Activated CD4-positive, alpha-beta memory T cell treated with anti-CD3 and anti-CD28 coated beads for 36 hours (primary cell): ENCODE data around the gene LIMS2. TPM values are rescaled to one million over a fixed set of nuclear protein-coding genes. Genes with fewer than 3 reads are reported as not detected.

Experiments used
- CTCF ChIA-PET: fragments of 350-600 bp; sonication (Branson Sonifier 250); formaldehyde crosslinking; loops from one replicate; lab custom pipeline; 2021; ENCODE audit warnings: antibody characterized with exemption, inconsistent platforms; lab: Charles Lee
- POLR2A ChIA-PET: fragments of 350-600 bp; sonication (Branson Sonifier 250); formaldehyde crosslinking; loops from one replicate; lab custom pipeline; 2021; ENCODE audit warnings: antibody characterized with exemption; lab: Charles Lee
- DNase-seq: peaks from one replicate; pipeline ENCODE4 v3.0.0-alpha.2; 2020
- H3K27ac Mint-ChIP-seq: one replicate; pipeline ENCODE4 v1.8.0; 2021; ENCODE audit warnings: mixed read lengths
- H3K27me3 Mint-ChIP-seq: one replicate; pipeline ENCODE4 v1.8.0; 2021; ENCODE audit warnings: mixed read lengths
- H3K36me3 Mint-ChIP-seq: one replicate; pipeline ENCODE4 v1.8.0; 2021; ENCODE audit warnings: mixed read lengths
- H3K4me1 Mint-ChIP-seq: one replicate; pipeline ENCODE4 v1.8.0; 2021; ENCODE audit warnings: low read depth, mixed read lengths
- H3K4me3 Mint-ChIP-seq: one replicate; pipeline ENCODE4 v1.8.0; 2021; ENCODE audit warnings: mild to moderate bottlenecking, mixed read lengths
- H3K9me3 Mint-ChIP-seq: one replicate; pipeline ENCODE4 v1.8.0; 2021; ENCODE audit warnings: mixed read lengths
- intact Hi-C: fragments of 100-400 bp; cut with micrococcal nuclease; formaldehyde crosslinking; loops from one replicate; pipeline ENCODE4 v1.15.1; 2023
- total RNA-seq, 2 experiments: library from RNA; stranded (reverse); gene quantifications; one replicate each; pipeline ENCODE4 v1.2.3, GENCODE V29; 2021

LIMS2 gene
- total RNA-seq, 2 experiments from 2014 or later = 12.3 to 13.1 TPM

DNA sequence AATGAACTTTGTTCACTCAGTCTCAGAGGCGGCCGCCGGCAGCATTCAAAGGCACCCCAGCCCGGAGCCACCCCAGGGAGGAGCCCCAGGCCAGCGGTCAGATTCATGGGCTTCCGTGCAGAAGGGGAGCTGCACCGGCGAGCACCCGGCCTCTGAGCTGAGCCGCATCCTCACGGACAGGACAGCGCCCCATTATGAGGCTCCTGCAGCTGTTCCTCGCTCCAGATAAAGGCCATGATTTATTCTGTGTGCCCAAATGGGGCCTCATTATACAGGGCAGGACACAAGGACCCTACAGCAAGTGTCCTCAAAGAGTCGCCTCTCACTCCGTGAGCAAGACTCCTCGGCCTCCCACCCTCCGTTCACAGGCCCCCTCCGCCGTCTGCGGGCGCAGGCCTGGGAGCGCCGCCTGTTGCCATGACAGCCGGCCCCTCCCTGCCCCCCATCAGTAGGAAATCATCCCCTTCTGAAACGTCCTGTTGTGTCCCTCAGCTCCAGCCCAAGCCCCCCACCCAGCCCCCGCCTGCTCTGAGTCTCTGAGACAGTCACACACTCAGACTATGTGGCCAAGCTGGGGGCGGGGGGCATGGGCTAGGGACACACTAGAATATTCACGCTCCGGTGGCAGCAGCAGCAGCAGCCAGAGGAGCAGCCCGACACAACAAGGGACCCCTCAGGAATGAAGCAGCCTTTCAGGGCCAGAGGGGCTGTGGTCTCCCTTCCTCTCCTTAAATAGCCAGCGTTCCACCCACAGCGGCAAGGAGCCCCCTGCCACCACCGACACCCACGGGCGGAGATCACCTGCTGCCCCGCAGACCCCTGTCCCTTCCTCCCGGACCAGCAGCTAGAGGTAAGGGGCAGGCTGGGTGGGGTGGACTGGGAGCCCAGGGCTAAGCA is 29.7 kb downstream of the LIMS2 start, which contains the start of gene GPR17:
Gene GPR17 (plus strand): TSS at position 759 of the 897 bp plus-strand sequence. CDS start 4,583 bp downstream, outside the sequence.
- POLR2A ChIA-PET = no interaction called here
- no peak for DNase-seq
- Mint-ChIP-seq H3K27ac (no peak within 1 kb of the TSS), H3K9me3 (no peaks in the 10 kb centered on the region), H3K4me1 (peaks cover 11% of the 10 kb centered on the region), H3K4me3 (no peak within 1 kb of the TSS), H3K36me3 (no peaks in the 10 kb centered on the region), H3K27me3 (no peaks in the 10 kb centered on the region)
- intact Hi-C loops = loop anchor here (10.0 kb wide), 1 partner anchor 321 kb away; no protein-coding TSS in a partner anchor
- CTCF ChIA-PET = interaction anchor here (1.4 to 2.9 kb wide), 2 partner anchors 31 to 54 kb away, joined by 3 to 9 read pairs; no protein-coding TSS in a partner anchor

DNA sequence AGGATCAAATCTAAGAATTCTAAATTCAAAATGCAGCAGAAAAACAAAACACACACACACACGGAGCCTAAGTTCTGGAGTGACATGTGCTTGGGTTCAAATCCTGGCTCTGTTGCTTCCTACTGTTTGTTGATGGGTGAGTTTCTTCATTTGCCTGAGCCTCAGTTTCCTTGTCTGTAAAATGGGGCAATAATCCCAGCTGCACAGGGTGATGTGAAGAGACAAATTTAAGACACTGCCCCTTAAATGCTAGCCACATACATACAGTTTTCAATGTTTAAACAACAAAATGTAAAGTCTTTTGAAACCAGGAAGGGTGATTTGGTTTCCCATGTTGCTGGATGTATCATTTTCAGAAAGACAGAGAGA is 30.3 kb downstream of the LIMS2 start:
- CTCF ChIA-PET = interaction anchor here (2.9 kb wide), 1 partner anchor 54 kb away, joined by 9 read pairs; no protein-coding TSS in a partner anchor
- POLR2A ChIA-PET = no interaction called here
- Mint-ChIP-seq H3K9me3 (no peaks in the 10 kb centered on the region), H3K4me3 (no peak overlapping the region), H3K27me3 (no peaks in the 10 kb centered on the region), H3K4me1 (peaks cover 17% of the 10 kb centered on the region), H3K36me3 (no peaks in the 10 kb centered on the region), H3K27ac (no peak overlapping the region)
- DNase-seq = no peak
- intact Hi-C loops = loop anchor here (10.0 kb wide), 1 partner anchor 320 kb away; no protein-coding TSS in a partner anchor

DNA sequence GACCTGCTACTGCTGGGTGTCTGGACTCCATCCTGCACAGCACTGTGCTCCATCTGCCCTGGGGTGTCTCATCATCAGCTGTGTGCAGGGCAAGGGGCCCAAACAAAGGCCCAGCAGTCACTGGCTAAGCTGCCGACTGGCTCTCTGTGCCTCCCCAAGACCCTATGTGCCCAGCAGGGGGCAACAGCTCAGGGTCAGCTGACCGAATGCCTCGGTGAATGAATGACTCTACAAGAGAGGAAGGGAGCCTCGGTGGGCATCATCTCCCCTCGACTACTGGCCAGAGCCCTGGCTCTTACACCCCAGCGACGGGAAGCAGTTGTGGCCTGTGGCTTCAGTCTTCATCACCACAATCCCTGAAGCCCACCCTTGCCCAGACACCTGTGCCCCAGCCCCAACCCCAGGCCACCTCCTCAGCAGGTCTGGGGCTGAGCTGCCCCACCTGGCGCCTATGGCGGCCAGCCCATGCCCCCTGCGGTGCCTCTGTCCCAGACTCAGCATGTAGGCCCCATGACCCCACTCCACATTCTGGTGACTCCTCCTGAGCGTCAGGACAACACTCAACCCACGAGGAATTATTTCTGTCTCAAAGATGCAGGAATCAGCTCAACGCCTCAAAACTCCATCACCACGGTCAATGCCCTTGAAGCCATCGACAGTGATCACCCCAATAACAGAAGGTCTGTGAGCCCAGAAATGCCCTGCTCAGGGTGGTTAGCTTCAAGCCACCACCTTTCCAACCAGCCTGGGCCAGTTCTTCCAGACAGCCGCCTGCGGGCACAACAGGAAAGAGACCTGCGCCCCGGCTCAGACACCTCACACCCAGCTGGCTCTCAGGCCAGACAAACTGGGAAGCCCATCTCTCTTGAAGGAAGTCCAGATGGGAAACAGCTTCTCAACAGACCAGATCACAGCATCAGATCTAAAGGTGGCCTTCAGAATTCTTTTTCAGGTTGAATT is 31.0 kb downstream of the LIMS2 start:
- intact Hi-C loops = loop anchor here (10.0 kb wide), 1 partner anchor 320 kb away; no protein-coding TSS in a partner anchor
- DNase-seq = no peak
- Mint-ChIP-seq H3K27ac (no peak overlapping the region), H3K36me3 (no peaks in the 10 kb centered on the region), H3K4me3 (no peak overlapping the region), H3K27me3 (no peaks in the 10 kb centered on the region), H3K4me1 (peaks cover 19% of the 10 kb centered on the region), H3K9me3 (no peaks in the 10 kb centered on the region)
- ChIA-PET POLR2A (no interaction called here), CTCF (interaction anchor here (2.9 kb wide), 1 partner anchor 53 kb away, joined by 9 read pairs; no protein-coding TSS in a partner anchor)

DNA sequence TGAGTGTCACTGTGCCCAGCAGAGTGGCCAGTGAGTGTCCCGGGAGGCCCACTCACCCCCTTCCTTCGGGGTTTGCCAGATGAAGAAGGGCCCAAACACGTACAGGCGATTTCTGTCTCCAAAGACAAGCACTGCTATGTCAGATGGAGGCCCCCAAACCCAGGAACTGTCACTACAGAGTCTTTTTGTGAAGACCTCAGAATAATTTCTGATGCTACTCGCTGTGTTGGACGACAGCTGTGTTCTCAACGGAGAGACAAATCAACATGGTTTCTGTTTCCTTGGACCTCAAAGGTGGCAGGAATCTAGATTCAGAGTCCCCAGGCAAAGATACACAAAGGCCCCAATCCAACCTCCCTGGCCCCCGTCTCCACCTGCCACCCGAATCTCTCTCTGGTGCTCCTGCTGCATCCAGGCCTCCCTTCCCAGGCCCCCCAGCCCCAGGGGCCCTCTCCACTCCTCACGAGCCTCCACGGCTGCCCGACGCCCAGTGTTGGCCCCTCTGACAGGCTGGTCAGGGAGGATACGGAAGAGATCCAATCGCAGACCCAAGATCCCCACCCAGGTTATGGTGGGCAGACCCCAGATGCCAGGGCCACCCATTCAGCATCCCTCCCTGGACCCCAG is 31.8 kb downstream of the LIMS2 start:
- ChIA-PET POLR2A (no interaction called here), CTCF (interaction anchor here (2.9 kb wide), 1 partner anchor 52 kb away, joined by 9 read pairs; no protein-coding TSS in a partner anchor)
- Mint-ChIP-seq H3K27me3 (no peaks in the 10 kb centered on the region), H3K27ac (no peak overlapping the region), H3K36me3 (no peaks in the 10 kb centered on the region), H3K9me3 (no peaks in the 10 kb centered on the region), H3K4me1 (peaks cover 24% of the 10 kb centered on the region), H3K4me3 (no peak overlapping the region)
- intact Hi-C loops = loop anchor here (10.0 kb wide), 1 partner anchor 319 kb away; no protein-coding TSS in a partner anchor
- no peak for DNase-seq

DNA sequence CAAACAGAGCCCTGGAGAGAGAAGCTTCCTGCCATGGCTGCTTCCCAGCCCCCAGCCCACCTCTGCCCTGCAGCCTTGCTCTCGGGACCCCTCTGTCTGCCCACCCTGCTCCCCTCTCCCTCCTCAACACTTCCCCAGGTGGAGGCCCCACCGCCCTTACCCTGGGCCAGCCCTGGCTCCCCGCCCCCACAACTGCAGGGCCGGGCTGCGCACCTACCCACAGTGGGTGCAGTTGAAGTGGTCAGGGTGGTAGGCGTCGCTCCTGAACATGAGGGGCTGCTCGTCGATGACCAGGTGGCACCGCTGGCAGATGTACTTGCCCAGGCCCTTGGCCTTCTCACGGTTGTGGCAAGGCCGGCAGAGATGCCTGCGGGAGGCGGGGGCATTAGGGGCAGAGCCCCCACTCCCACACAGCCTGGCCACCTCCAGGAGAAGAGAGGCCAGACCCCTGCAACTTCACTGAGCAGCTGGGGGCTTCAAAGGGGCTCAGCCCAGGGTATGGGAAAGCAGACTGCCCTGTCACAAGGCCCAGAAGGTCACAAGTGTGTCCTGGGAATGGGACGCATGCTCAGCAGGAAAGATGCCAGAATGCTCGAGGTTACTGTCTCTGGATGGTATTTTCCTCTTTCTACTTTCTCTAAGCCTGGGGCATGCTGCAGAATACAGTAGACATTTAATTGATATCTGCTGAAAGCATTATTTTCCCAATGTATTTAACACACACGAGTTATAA is 32.5 kb downstream of the LIMS2 start:
- no peak overlapping the region for H3K4me3 Mint-ChIP-seq
- ChIA-PET POLR2A (interaction anchor here (1.7 kb wide), 1 partner anchor 59 kb away, joined by 7 read pairs; the partner anchor contains the start of gene SFT2D3), CTCF (interaction anchor here (2.9 kb wide), 1 partner anchor 51 kb away, joined by 9 read pairs; no protein-coding TSS in a partner anchor)
- H3K36me3 Mint-ChIP-seq = no peaks in the 10 kb centered on the region
- peaks cover 30% of the 10 kb centered on the region for H3K4me1 Mint-ChIP-seq
- H3K27me3 Mint-ChIP-seq = no peaks in the 10 kb centered on the region
- no peak overlapping the region for H3K27ac Mint-ChIP-seq
- no peak for DNase-seq
- intact Hi-C loops = loop anchor here (10.0 kb wide), 1 partner anchor 318 kb away; no protein-coding TSS in a partner anchor
- H3K9me3 Mint-ChIP-seq = no peaks in the 10 kb centered on the region

DNA sequence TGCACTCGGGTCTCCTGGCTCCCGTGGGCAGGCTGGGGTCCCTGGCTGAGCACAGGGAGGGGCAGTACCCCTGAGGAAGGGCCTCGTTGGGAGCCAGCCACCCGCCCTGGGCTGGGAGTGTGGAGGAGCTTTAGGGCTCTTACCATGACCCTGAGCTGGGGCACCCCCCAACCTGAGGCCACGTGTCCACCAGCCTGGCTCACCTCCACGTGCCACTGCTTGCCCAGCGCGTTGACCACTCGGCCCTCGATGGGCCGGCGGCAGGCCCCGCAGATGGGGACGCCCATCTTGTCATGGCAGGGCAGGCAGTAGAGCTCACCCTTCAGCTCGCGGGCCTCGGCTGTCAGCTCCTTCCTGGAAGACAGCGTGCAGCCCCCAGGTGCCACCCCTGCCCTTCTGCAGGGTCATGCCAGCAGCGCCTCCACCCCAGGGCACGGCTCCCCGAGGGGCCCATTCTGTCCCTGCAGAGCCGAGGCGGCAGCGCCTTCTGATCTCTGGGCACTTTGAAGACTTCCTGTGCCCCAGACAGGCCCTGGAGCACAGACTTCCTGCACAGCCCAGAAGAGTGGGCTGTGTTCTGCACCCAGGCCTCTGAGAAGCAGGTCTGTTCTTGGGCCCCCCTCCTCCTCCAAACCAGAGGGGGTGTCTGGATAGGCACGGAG is 33.4 kb downstream of the LIMS2 start:
- Mint-ChIP-seq H3K4me3 (peak overlapping the region; percentile 64), H3K36me3 (no peaks in the 10 kb centered on the region), H3K4me1 (peaks cover 37% of the 10 kb centered on the region), H3K27ac (peak overlapping the region; percentile 70), H3K9me3 (no peaks in the 10 kb centered on the region), H3K27me3 (no peaks in the 10 kb centered on the region)
- POLR2A ChIA-PET = interaction anchor here (1.7 kb wide), 1 partner anchor 60 kb away, joined by 7 read pairs; the partner anchor contains the start of gene SFT2D3
- CTCF ChIA-PET = interaction anchor here (1.0 to 3.7 kb wide), 4 partner anchors 10 to 54 kb away, joined by 3 to 28 read pairs (median 4); no protein-coding TSS in a partner anchor
- intact Hi-C loops = loop anchor here (2.0 to 10.0 kb wide), 2 partner anchors 51 to 317 kb away; no protein-coding TSS in a partner anchor
- peak; percentile 55 for DNase-seq

DNA sequence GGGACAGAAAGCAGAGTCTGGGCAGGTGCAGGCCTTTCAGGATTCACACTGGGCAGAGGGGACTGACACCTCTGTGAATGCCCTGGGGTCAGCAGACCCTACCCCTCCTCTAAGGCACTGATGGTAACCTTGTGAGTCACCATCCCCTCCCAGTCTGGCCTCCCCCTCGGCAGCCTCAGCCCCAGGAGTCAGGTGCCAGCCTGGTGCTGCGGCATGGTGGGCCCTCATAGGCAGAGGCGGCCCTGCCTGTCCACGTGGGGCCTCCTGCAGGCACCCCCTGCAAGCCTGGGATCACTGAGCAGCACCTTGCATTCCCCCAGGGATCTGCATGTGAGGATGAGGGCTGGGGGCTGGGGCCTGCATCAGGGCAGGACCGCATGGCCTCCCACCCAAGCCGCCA is 34.2 kb downstream of the LIMS2 start:
- ChIA-PET CTCF (interaction anchor here (1.2 to 3.7 kb wide), 4 partner anchors 8 to 444 kb away, joined by 3 to 28 read pairs (median 14); no protein-coding TSS in a partner anchor), POLR2A (interaction anchor here (1.7 kb wide), 1 partner anchor 61 kb away, joined by 7 read pairs; the partner anchor contains the start of gene SFT2D3)
- peaks cover 43% of the 10 kb centered on the region for H3K4me1 Mint-ChIP-seq
- H3K27ac Mint-ChIP-seq = peak overlapping the region; percentile 70
- H3K27me3 Mint-ChIP-seq = no peaks in the 10 kb centered on the region
- peak; percentile 33 for DNase-seq
- peak overlapping the region; percentile 64 for H3K4me3 Mint-ChIP-seq
- H3K9me3 Mint-ChIP-seq = no peaks in the 10 kb centered on the region
- H3K36me3 Mint-ChIP-seq = no peaks in the 10 kb centered on the region
- intact Hi-C loops = loop anchor here (2.0 to 10.0 kb wide), 2 partner anchors 50 to 316 kb away; no protein-coding TSS in a partner anchor

DNA sequence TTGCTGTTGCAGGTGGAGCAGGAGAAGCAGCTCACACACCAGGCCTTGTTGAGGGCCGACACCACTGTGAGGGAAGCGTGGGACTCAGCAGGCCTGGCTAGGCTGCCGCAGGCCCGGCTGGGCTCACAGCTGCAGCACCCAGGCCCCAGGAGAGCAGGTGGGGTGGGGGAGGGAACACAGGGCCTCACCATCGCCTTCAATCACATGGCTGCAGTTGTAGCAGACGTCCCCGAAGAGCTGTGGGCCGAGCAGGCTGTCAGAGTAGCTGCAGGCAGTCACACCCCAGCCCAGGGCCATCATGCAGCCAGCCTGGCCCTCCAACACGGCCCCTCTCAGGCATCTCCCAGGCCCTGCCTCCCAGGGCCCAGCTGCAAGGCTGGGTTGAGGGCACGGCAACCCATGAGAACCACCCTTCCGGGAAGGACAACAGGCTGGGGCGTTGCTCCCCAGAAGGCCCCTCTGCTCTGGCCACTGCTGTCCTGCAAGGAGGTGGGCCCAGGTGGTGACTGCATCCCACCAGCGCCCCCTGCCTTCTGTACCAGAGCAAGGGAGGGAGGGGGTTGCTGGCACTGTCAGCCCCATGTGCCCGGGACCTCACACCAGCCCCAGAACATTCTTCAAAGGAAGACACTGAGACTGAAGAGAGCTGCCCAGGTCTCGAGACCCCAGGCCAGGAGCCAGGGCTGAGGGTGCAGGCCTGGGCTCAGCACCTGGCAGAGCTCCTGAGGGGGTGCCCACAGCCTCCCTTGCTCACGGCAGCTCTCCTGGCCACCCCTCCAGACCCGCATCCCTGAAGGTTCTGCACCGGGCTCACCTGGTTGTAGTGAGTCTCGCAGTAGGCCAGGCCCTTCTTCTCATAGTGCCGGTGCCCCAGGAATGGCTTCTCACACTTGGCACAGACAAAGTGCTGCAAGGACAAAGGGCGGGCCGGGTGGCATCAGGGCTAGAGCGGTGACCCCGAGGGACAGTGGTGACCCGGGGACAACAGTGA is 35.0 kb downstream of the LIMS2 start:
- Mint-ChIP-seq H3K4me3 (peak overlapping the region; percentile 64), H3K4me1 (peaks cover 43% of the 10 kb centered on the region), H3K27ac (peak overlapping the region; percentile 70), H3K9me3 (no peaks in the 10 kb centered on the region), H3K27me3 (no peaks in the 10 kb centered on the region), H3K36me3 (no peaks in the 10 kb centered on the region)
- CTCF ChIA-PET = interaction anchor here (1.3 to 3.7 kb wide), 3 partner anchors 9 to 443 kb away, joined by 3 to 28 read pairs (median 25); no protein-coding TSS in a partner anchor
- peak; percentile 69 for DNase-seq
- intact Hi-C loops = loop anchor here (2.0 to 10.0 kb wide), 2 partner anchors 50 to 316 kb away; no protein-coding TSS in a partner anchor
- POLR2A ChIA-PET = interaction anchor here (0.8 to 1.1 kb wide), 4 partner anchors 9 to 363 kb away, joined by 3 to 4 read pairs (median 3); partner anchors contain the start of gene IWS1

DNA sequence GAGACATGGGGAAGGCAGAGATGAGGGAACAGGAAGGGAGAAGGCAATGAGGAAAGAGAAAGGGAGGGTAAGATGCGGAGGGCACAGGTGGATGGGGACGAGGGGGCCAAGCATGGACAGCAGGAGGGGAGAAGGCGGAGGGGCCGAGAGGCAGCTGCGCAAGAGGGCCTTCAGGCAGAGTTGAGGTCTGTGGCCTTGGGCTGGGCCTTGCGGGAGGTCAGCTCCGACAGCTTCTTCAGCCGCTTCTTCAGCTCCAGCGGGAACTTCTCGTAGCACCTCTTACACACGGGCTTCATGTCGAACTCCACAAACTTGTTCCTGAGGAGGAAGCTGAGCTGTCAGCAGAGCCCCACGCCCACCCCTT is 36.2 kb downstream of the LIMS2 start:
- Mint-ChIP-seq H3K9me3 (no peaks in the 10 kb centered on the region), H3K4me1 (peaks cover 47% of the 10 kb centered on the region), H3K36me3 (no peaks in the 10 kb centered on the region), H3K27me3 (no peaks in the 10 kb centered on the region), H3K27ac (peak overlapping the region; percentile 49), H3K4me3 (no peak overlapping the region)
- intact Hi-C loops = no loop called here
- POLR2A ChIA-PET = no interaction called here
- CTCF ChIA-PET = interaction anchor here (3.6 to 3.7 kb wide), 2 partner anchors 10 to 48 kb away, joined by 25 to 28 read pairs; no protein-coding TSS in a partner anchor
- no peak for DNase-seq
